ENCODE results near the gene MTHFD2. TPM values are rescaled to one million over a fixed set of nuclear protein-coding genes. Genes with fewer than 3 reads are reported as not detected.
A peak's percentile ranks its signal among the peaks of the same experiment; 100 is the strongest.

Gene MTHFD2
- total RNA-seq, 4 donors from 2014 or later = 9.0 to 34.8 (median 20.9) TPM

DNA sequence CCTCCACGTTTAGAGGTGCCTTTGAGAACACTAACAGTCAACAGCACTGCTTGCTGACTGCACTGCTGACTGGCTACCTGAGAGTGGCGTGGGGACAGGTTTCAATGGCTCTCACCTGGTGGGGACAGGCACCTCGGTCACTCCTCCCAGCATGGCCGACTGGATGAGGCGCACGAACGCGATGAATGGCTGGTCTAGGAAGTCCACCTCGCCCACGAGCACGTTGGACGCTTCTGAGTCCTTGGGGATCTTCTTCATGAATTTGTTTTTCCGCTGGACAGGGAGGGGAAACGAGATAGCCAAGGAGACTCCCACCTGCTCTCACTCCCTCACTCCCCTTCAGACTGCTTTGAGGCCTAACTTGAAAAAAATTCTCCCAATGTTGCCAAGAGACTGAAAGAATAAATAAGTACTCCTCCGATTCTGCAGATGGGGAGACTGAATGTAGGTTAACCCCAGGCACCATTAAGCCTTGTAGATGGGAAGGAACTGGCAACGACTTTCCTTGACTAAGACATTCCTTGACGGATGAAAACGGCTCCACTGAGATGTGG, 57.3 kb downstream of the MTHFD2 start:
- no peaks in the 10 kb centered on the region for H3K9me3 ChIP-seq
- no peak overlapping the region for H3K4me3 ChIP-seq (replicated peaks in 1 of 3)
- no peaks in the 10 kb centered on the region for H3K27me3 ChIP-seq
- H3K36me3 ChIP-seq = no peaks in the 10 kb centered on the region
- no peaks in the 10 kb centered on the region for H3K4me1 ChIP-seq
- no peak for DNase-seq
- intact Hi-C loops (cut with DNase I) = no loop called here
- TF ChIP-seq POLR2A (IDR thresholded peaks at IDR 0.05) = no peak
- TF ChIP-seq, protein P1, sequence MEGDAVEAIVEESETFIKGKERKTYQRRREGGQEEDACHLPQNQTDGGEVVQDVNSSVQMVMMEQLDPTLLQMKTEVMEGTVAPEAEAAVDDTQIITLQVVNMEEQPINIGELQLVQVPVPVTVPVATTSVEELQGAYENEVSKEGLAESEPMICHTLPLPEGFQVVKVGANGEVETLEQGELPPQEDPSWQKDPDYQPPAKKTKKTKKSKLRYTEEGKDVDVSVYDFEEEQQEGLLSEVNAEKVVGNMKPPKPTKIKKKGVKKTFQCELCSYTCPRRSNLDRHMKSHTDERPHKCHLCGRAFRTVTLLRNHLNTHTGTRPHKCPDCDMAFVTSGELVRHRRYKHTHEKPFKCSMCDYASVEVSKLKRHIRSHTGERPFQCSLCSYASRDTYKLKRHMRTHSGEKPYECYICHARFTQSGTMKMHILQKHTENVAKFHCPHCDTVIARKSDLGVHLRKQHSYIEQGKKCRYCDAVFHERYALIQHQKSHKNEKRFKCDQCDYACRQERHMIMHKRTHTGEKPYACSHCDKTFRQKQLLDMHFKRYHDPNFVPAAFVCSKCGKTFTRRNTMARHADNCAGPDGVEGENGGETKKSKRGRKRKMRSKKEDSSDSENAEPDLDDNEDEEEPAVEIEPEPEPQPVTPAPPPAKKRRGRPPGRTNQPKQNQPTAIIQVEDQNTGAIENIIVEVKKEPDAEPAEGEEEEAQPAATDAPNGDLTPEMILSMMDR (IDR thresholded peaks at IDR 0.05) = no peak
- H3K27ac ChIP-seq = no peak overlapping the region
- WGBS, 2 donors = 93 to 94% methylated on average over 18 of the region's 18 CpGs

GRCh38 chr2:74259191-74259590, 60.8 kb downstream of the MTHFD2 start:
- intact Hi-C loops (cut with DNase I) = no loop called here

DNA sequence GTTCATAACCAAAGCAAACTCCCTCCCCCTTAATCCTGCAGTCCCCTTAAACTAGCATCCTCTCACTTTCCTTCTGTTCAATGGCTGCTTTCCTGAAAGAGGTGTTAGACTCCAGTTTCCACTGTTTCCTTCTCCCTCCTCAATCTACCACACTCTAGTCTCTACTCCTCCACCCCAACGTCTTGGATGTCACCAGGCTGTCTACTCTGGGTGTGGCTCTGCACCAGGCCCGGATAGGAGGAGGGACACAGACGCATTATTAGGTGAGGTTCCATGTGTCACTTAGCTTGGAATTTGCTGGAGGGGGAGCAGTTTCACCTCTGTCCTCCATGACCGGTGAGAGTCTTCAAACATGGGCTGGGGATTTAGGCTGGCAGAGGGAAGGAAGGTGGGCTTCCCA, 61.3 kb downstream of the MTHFD2 start:
- intact Hi-C loops (cut with DNase I) = no loop called here
- Histone ChIP-seq H3K4me3 (replicated peaks in 1 of 3) (no peak overlapping the region), H3K36me3 (peaks cover 0 to 4% of the 10 kb centered on the region in 2 donors), H3K9me3 (no peaks in the 10 kb centered on the region), H3K27ac (no peak overlapping the region), H3K27me3 (no peaks in the 10 kb centered on the region), H3K4me1 (no peaks in the 10 kb centered on the region)
- 94% methylated on average over 4 of the region's 4 CpGs for WGBS, 2 donors
- DNase-seq = no peak
- TF ChIP-seq, protein P1 (IDR thresholded peaks at IDR 0.05) = no peak
- no peak for TF ChIP-seq POLR2A (IDR thresholded peaks at IDR 0.05)

More at GRCh38 chr2:74259191-74259590, 60.8 kb downstream of the MTHFD2 start:
- no peak for TF ChIP-seq POLR2A (IDR thresholded peaks at IDR 0.05)
- Histone ChIP-seq H3K4me3 (replicated peaks in 1 of 3) (no peak overlapping the region), H3K27ac (no peak overlapping the region), H3K27me3 (no peaks in the 10 kb centered on the region), H3K9me3 (no peaks in the 10 kb centered on the region), H3K36me3 (peaks cover 0 to 4% of the 10 kb centered on the region in 2 donors), H3K4me1 (no peaks in the 10 kb centered on the region)
- no peak for DNase-seq
- 84 to 95% methylated on average over 3 of the region's 3 CpGs for WGBS, 2 donors

DNA sequence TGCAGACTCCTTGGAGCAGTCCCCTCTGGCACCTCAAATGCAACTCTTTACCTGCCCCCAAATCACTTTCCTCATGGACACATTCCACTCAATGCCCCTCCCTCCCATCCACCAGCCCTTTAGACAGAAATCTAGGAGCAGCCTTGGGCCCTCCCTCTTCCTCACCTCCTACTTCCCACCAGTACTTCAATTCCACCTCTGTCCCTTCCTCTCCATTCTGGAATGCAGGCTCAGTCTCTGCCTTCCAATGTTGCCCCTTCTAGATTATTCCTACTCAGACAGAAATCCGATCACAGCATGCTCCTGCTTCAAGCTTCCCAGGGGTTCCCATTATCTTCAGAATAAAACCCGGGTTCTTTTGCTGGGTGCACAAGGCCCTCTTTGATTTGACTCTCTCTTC, 62.1 kb downstream of the MTHFD2 start:
- DNase-seq = no peak
- H3K27ac ChIP-seq = no peak overlapping the region
- 63 to 66% methylated on average over 2 of the region's 2 CpGs for WGBS, 2 donors
- intact Hi-C loops (cut with DNase I) = no loop called here
- H3K4me3 ChIP-seq (replicated peaks in 1 of 3) = no peak overlapping the region
- H3K36me3 ChIP-seq = peaks cover 0 to 4% of the 10 kb centered on the region in 2 donors
- no peak for TF ChIP-seq POLR2A (IDR thresholded peaks at IDR 0.05)
- TF ChIP-seq, protein P1 (IDR thresholded peaks at IDR 0.05) = no peak
- H3K9me3 ChIP-seq = no peaks in the 10 kb centered on the region
- H3K4me1 ChIP-seq = no peaks in the 10 kb centered on the region
- H3K27me3 ChIP-seq = no peaks in the 10 kb centered on the region

GRCh38 chr2:74261204-74261864, 62.9 kb downstream of the MTHFD2 start:
- intact Hi-C loops (cut with DNase I) = no loop called here
- no peak overlapping the region for H3K4me3 ChIP-seq (replicated peaks in 1 of 3)
- DNase-seq = peak; percentile 13 to 14
- H3K4me1 ChIP-seq = no peaks in the 10 kb centered on the region
- H3K36me3 ChIP-seq = peaks cover 0 to 4% of the 10 kb centered on the region in 2 donors
- 82% methylated on average over 6 of the region's 6 CpGs for WGBS, 2 donors
- no peak overlapping the region for H3K27ac ChIP-seq
- no peaks in the 10 kb centered on the region for H3K9me3 ChIP-seq
- no peaks in the 10 kb centered on the region for H3K27me3 ChIP-seq
- no peak for TF ChIP-seq POLR2A (IDR thresholded peaks at IDR 0.05)
- TF ChIP-seq, protein P1 (IDR thresholded peaks at IDR 0.05) = no peak
